VCaP (cell line): Measurements from ENCODE around the gene CCDC197.

Experiments used
- H3K27ac ChIP-seq: fragments of 450-650 bp; 2 replicates; pipeline ENCODE4 v1.5.1; 2017
- TF ChIP-seq, protein P1 (sequence below): fragments of 450-650 bp; conservative IDR thresholded peaks from 2 replicates; pipeline ENCODE4 v1.5.1; 2017; ENCODE audit warnings: mild to moderate bottlenecking, moderate library complexity

CCDC197 gene

GRCh38 chr14:93954516-93954830 is 42.6 kb upstream of the CCDC197 start:
- TF ChIP-seq, protein P1, sequence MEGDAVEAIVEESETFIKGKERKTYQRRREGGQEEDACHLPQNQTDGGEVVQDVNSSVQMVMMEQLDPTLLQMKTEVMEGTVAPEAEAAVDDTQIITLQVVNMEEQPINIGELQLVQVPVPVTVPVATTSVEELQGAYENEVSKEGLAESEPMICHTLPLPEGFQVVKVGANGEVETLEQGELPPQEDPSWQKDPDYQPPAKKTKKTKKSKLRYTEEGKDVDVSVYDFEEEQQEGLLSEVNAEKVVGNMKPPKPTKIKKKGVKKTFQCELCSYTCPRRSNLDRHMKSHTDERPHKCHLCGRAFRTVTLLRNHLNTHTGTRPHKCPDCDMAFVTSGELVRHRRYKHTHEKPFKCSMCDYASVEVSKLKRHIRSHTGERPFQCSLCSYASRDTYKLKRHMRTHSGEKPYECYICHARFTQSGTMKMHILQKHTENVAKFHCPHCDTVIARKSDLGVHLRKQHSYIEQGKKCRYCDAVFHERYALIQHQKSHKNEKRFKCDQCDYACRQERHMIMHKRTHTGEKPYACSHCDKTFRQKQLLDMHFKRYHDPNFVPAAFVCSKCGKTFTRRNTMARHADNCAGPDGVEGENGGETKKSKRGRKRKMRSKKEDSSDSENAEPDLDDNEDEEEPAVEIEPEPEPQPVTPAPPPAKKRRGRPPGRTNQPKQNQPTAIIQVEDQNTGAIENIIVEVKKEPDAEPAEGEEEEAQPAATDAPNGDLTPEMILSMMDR: no peak
- no peak overlapping the region for H3K27ac ChIP-seq

DNA sequence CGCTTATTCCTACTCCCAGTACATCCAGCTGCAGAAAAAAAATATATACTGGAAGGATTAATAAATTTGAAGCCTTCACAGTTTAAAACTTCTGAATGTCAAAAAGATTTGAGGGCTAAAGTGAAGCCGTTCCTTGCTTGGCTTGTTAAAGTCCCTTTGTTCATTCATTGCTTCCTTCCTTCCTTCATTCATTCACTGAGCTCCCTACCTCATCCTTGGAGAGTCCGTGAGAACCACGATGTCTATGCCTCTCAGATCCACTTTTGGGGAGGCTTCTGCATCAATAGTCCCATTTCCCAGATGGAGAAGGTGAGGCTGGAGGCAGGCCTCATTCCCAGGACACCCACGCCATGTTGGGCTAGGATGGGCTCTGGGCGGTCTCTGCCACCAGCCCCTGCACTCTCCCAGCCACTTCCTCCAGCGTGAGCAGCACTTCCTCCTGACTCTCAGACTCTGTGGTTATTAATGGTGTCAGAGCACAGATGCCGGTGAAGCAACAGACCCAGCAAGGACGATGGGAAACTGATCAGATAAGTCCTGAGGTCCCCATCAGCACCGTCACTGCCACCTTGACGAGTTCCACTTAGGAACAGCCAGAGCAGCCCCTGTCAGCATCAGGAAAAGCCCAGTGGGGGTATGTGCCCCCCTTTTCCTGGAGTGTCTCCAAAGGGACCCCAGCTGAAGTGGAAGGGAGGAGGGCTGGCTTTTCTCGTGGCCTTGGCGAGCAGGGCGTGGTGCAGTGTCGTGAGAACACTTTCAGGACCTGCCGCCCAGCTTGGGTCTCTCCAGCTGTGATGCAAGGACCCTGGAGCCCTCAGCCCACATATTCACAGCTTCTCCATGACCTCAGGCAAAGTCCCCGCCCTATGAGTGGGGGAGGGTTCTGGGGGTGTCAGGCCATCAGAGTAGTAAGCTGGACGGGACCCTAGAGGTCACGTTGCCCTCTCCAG is 41.9 kb upstream of the CCDC197 start:
- no peak overlapping the region for H3K27ac ChIP-seq
- TF ChIP-seq, protein P1: no peak

DNA sequence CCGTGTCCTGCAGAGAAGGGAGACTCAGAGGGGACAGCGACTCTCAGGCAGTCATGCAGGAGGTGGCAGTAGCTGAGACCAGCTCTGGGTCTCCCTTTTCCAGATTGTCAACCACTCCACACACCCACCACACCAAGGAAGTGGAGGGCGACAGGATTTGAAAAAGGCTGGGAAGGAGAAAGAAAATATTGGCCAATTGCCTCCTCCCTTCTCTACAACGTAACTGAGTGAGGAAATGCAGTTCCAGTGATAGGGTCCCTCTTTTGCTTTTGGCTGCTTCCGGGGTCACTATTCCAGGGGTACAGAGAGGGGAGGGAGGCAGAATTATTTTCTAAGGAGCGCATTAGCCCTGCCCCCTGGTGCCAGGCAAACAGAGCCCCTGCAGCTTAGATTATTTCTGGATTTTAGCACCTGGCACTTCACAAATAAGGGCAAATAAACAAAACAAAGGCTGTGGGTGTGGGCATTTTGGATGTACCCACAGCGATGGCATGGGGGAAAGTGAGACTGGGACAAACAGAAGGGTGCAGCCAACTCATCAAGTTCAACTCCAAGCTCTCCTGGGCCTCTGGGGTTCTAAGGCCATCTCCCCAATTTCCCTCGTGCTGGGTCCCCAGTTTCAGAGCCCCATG is 41.1 kb upstream of the CCDC197 start:
- TF ChIP-seq, protein P1: no peak
- H3K27ac ChIP-seq: no peak overlapping the region

DNA sequence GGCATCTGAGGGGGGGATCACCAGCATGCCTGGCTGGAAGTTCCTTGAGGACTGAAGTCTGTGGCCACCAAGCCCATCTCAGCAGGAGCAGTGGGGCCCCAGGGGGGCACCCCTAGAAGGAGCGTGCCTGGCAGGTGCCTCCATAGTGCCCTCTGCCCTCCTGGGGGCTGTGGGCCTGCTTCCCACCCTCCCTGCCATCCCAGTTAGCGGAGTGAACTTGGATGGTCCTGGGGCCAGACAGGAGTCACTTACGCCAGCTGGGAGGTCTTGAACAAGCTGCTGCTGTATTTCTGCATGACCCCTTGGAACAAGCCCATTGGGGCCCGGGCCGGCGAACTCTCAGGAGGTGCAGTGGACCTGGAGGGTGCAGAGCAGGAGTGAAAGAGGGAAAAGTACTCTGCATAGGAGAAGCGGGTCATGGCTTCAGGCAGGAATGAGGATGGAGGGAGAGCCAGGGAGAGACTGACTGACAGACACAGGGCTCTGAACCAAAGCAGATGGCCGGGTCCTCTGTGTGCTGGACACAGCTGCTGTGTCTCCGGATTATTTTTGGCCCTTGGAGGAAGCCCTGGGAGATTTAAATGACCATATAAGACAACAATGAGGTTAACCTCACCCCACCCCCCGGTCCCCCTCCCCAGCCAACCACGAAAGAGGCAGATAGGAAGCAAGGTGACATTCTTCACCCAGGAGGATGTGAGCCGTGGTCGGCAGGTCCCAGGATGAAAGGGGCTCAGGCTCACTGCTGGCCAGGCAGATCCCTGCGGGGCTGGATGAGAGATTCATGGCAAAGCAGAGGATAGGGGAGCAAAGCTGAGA is 40.4 kb upstream of the CCDC197 start:
- no peak overlapping the region for H3K27ac ChIP-seq
- TF ChIP-seq, protein P1: no peak

DNA sequence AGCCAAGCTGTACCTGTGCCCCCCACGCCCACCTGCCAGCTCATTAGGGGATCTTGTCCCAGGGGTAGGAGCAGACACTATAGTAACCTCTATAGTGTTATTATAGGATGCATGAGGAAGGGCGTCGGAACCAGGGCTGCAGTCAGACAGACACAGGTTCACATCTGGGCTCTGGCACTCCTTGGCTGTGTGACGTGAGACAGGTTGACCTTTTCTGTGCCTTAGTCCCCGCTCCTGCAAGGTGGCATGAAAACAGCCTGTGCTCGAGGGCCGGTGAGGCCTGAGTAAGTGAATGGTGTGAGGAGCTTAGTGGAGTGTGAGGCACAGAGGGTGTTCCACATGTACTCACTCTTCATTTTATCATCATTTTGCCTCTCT is 39.8 kb upstream of the CCDC197 start:
- H3K27ac ChIP-seq: no peak overlapping the region
- TF ChIP-seq, protein P1: no peak

GRCh38 chr14:93957751-93958566 is 39.1 kb upstream of the CCDC197 start:
- TF ChIP-seq, protein P1: no peak
- H3K27ac ChIP-seq: no peak overlapping the region
